GM21423 (cell line): ENCODE measurements around the gene CCNA2.

Experiments used
- ATAC-seq: cut with Tn5 transposase; IDR thresholded peaks from one replicate; pipeline ENCODE4 v1.9.1; 2021; ENCODE audit warnings: mild to moderate bottlenecking, moderate library complexity; ENCODE audit not compliant: unreplicated experiment

CCNA2 gene

DNA sequence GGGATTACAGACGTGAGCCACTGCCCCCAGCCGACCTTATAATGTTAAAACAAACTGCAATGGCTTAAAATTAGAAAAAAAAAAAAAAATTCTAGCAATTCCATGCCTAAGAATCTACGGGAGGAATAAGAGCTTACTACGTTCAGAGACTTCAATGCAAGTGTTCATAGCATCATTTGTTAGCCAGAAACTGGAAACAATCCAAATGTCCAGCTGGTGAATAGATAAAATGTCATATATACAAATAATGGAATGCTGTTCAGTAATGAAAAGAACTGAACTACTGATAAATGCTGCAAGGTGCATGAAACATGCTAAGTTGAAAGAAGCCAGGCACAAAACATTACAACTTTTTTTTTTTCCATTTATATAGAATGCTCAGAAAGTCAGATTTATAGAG lies 17.3 kb downstream of the CCNA2 start:
- no peak for ATAC-seq

DNA sequence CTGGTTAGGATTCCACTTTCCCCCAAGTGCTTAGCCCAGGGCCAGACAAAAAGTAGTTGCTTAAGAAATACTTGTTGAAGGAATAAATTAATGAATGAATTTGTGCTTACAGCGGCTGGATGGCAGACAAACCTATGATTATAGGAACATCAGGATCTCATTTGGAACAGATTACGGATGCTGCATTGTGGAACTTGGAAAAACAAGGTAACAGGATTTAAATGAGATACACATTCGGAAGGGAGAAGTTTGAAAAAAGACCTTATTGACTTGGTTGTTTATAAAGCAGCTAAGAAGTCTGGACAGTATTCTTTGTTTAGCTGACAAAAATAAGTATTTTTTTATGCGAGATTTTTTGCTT lies 22.0 kb downstream of the CCNA2 start:
- ATAC-seq = no peak

DNA sequence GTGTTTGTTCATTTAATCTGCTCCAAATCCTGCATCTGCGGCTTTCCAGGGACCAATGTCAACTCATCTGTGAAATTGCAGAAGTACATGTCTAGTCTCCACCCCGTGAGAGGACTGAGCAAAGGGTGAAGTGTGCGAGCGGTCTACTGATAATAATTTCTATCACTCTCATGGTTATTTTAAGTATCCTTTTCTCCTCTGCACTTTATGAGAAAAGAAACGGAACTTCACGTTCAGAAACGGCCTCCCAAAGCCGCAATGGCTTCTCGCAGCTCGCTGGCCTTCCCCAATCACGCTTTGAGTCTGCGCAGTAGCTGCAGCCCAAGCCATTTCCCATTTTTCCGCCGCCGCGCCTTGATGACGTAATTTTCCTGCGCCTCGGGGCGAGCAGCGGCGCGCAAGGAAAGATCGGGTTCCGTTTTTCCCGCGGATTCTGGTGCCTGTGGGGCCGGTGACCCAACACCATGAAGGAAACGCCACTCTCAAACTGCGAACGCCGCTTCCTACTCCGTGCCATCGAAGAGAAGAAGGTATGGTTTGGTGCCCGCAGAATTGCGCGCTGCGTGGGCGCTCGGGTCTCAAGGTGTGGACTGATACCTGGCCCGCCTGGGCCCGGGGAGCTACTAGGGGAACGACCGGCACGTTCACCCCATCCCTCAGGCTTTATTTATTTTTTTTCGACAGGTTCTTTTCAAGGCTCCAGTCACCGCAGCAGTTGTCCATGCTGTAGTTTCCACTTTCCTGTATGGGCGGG lies 22.5 kb downstream of the CCNA2 start, which contains the start of gene EXOSC9:
EXOSC9 (plus strand) TSS at position 363 of the 754 bp plus-strand sequence; CDS start at position 465, 102 bp downstream.
- ATAC-seq = peak; percentile 86

DNA sequence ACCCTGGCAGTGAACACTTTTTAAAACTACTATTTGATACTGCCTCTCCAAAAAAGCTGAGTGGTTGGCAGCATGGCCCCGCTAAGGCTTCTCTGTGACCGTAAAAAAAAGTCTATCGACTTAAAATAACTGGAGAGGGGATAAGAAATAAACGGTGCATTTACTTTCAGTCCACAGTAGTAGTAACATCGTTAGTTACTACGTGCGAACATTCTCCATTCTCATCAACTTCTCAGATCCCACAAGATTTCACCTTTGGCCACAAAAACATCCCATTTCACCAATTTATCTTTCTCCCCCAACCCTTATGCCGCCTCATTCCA lies 23.1 kb downstream of the CCNA2 start:
- peak; percentile 29 for ATAC-seq

DNA sequence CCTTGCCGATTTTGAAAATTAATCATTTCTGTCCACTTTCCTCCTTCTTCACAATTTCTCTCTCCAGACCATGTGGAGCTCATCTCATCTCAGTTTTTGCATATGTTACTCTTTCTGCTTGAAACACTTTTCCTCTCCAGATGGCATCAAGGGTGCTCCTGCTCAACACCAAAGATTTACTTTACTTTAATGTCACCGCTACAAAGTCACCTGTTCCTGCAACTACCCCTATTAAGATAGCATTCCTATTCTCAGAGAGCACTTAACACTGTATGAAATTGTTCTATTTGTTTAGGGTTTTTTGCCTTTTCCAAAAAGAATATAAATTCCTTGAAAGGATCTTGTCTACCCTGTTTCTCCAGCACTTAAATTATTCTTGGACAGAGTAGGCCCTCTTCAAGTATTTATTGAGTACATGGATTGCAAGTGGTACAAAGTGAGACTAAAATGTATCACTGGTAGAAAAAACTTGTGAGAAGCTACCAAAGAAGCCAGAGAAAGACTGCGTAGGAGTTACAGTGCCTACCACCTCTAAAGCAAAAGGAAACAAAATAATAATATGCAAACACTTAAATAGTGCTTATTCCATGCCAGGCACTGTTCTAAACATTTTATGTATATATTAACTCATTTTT lies 23.7 kb downstream of the CCNA2 start:
- ATAC-seq = no peak

DNA sequence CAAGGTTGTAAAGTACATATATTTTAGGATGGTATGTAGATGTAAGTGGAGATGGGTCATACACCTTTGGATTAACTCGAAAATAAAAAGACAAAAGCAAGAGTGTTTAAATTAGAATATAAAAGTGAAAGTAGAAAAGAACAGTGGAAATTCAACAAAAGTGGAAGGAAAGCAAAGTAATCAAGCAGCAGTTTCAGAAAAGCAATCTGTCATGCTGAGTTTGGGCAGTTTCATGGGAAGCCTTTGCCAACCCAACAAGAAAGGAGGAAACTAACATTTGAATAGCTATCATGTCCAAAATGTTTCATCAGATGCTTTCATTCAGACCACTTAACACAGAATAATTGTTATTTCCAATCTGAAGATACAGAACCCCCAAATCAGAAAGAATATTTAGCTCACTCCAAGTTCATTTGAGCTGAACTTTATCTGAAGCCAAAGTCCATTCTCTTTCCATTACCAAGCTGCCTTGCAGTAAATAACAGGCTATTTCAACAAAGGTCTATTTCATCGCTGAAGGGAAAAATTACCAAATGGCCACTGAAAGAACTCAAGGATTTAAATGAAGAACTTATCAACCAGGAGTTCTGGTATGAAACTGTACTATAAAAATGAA lies 24.4 kb downstream of the CCNA2 start:
- no peak for ATAC-seq

DNA sequence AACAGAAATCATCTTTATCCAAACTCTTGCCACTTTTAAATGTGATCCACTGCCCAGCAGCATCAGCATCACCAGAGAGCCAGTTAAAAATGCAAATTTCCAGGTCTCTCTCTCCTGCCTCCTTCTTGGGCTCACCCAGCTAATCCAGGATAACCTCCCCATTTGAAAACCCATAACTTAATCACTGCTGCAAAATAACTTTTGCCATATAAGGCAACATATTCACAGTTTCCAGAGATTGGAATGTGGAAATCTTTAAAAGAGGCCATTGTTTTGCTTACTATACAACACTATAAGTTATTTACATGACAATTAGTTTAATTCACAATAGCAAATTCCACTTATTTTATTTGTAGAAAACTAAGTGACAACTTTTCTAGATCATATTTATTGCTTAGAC lies 27.4 kb downstream of the CCNA2 start:
- no peak for ATAC-seq

DNA sequence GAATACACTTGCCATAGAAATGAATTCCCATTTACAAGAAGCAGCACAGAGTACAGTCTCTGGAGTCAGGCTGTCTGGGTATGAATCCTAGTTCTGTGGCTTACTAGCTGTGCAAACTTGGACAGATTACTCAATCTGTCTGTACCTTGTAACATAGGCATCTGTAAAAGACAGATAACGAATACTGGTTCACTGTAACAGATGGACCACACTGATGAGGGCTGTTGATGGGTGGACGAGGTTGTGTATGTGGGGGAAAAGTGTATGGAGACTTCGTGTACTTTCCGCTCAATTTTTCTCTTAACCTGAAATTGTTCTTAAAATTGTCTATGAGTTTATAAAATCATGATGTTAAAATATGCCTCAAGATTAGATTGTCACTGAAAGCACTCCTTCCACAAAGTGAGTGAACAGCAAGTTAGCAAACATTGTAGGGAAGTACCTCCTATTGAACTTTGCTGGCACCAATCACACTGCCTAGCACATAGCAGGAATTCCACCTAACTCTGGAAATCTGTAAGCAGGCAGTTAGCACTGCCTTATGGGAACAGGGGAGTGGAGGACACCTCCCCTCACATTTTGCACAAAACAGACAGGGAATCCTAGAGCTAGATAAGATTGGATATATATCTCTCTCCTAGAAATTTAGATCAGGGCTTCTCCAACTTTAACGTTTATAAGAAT lies 29.0 kb downstream of the CCNA2 start:
- ATAC-seq = no peak

DNA sequence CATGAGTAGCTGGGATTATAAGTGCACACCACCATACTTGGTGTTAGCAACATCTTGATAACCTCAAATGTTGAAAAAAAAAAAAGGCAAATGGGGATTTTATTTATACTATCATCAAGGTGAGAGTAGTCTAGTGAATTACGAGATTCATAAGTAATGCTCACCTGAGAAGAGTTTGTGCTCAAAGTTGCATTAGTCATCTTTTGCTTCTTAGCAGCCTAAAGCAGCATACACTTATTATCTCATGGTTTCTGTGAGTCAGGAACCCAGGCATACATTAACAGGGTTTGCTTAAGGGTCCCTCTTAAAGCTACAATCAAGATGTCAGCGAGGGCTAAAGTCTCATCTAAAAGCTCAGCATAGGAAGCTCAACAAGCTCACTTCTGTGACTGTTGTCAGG lies 30.7 kb downstream of the CCNA2 start:
- ATAC-seq = no peak

DNA sequence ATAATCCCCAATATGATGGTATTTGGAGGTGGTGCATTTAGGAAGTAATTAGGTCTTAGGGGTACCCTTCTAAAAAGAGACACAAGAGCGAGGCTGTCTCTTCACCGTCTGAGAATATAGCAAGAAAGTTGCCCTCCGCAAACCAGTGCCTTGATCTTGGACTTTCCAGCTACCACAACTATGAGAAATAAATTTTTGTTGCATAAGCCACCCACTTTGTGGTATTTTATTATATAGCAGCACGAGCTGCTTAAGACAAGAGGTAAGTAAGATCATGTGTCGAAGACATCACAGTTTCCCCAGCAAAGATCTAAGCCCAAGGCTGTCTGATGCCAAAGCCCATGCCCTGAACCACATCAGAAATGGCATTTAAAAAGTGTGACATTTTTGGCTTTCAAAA lies 32.2 kb downstream of the CCNA2 start:
- ATAC-seq = no peak

DNA sequence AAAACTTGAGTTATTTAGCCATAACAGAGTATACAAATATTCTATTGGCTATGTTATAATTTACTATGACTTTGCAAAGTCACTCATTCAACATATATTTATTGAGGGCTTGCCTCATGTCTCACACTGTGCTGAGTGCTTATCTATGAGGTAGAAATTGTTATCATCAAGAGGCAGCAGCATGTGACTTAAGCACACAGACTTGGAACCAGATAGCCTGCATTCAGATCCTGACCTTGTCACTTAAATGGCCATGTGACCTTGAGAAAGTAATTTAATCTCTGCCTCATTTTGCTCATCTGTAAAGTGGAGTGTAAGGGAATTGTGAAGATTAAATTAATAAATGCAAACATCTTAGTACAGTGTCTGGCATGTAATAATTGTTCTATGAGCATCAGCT lies 32.7 kb downstream of the CCNA2 start:
- no peak for ATAC-seq

DNA sequence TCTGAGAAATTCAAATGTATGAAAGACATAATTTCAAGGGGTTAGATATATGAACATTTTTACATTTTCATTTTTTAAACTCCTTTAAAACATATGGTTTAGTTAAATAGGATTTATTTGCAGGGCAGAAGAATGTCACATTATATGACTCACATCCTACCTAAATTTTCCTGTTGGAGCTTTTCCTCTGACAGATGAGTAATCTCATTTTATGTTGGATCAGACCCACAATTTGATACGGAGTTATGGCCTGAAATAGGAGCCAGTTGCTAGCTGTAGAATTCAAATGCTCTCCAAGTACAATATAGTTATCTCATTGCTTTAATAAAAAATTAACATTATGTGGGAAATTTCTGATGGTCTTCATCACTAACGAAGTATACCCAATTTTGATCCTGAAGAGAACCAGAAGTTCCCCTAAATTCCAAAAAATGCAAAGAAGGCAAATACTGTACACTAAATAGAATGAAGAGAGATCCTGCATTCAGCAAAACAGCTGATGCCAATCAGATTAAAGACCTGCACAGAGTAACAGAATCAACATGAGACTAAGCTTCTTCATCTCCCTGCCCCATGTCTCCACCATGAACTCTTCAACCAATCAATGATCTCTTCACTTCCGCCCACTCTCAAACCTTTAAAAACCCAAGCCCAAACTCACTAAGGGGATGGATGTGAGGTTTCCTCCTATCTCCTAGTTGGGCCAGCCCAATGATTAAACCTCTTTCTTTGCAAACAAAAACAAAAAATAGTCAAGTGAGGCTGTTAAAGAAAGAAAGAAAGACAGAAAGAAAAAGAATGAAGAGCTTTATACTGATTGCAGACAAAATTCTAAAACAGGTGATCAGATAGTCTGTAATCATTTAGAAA lies 33.5 kb downstream of the CCNA2 start:
- no peak for ATAC-seq

DNA sequence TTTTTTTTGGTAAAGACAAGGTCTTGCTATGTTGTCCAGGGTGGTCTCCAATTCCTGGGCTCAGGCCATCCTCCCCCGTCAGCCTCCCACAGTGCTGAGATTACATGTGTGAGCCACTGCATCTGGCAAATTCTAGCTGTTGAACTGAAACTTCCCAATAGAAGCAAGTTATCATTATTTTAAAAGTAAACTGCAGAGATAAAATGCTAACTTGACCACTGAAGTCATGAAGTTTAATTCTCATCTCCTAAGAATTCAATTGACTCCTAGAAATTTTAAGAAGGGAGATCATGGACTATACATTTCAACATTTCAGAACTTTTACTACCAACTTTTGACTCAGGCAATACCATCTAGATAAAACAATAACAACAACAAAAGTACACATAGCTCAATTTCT lies 34.2 kb downstream of the CCNA2 start:
- no peak for ATAC-seq

DNA sequence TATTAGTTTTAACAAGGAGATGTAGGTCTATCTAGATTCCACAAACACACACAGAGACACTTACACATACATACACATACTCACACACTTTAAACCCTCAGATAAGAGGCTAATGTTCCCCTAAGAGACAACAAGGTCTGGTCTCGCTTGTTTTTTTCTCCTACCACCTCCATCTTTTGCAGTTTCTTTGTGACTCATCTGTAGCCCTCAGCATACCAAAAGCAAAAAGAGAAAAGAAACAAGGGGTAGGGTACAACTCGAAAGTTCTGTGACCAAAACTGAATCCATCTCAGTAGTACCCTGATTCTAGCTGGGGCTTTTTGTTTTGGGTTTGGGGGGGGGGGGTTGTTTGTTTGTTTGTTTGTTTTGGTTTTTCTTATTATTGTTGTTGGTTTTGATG lies 34.8 kb downstream of the CCNA2 start:
- peak; percentile 82 for ATAC-seq

DNA sequence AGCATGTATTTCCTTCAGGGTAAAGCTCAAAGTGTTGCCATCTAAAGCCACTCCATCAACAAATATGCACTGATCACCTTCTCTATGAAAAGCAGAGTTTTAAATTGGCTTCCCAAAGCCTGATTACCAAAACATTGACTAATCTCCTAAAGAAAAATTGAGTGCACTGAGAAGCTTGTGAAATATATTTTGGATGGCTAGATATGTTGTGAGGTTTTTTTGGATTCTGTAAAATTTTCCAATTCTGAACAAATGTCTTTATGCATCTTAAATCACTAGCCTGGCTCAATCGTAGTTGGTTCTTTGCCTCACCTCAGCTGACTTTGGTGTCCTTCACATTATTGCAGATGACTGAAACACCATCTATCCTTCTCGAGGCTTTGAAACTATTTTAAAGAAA lies 37.5 kb downstream of the CCNA2 start:
- no peak for ATAC-seq

DNA sequence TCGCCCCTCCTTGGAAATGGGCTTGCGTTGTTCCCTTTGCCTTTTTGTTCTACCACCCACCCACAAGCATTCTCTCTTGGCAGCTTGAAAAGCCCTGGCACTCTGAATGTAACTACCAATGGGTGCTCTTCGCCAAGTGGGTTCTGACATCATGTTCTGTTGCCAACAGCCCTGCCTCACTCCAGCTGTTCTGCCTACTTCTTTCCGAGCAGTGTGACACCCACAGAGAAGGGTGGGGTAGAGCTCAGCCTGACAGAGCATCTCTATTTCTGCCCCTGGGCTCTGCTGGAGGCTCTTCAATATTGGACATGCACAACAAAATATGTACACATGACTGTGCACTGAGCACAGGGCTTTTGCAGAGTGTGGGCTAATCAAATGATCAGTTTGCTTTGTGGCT lies 38.2 kb downstream of the CCNA2 start:
- no peak for ATAC-seq

DNA sequence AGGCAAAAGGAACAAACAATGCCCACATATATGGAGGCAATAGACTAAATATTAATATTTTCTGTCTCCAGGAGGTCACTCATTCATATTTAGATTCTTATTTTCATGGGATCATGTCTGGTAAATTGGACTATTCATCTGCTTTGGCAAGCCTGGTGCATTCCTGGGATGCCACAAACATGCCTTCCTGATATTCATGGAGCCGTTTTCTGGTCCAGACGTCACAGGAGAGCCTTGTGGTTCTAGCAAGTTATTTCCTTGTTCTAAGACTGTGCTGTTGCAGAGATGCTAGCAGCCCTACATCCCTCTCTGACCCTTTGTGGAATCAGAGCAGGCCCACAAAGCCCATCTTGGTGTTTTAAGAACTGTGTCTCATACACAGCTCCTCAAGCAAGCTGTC lies 38.7 kb downstream of the CCNA2 start:
- no peak for ATAC-seq

DNA sequence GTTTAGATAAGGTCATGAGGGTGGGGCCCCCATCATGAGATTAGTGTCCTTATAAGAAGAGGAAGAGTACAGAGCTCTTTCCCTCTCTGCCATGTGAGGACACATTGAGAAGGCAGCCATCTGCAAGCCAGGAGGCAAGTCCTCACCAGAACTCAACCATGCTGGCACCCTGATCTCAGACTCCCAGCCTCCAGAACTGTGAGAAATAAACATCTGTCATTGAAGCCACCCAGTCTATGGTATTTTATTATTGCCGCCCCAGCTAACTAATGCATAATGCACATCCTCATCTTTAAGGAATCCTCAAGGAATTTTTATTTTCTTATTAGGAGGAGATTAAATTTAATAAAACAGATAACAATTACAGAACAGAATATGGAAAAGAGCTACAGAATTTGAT lies 39.3 kb downstream of the CCNA2 start:
- ATAC-seq = no peak

DNA sequence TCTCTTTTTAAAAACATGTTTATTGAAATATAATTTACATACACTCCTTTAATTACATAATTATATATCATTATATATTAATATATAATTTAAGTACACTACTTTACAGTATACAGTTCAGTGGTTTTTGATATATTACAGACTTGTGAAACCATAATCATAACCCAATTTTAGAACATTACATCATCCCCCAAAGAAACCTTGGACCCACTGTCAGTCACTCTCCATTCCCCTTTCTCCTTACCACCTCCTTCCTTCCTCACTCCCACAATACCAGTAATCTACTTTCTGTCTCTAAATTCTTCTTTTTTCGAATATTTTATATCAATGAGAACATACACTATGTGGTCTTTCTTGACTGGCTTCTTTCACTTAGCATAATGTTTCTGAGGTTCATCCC lies 40.5 kb downstream of the CCNA2 start:
- no peak for ATAC-seq

DNA sequence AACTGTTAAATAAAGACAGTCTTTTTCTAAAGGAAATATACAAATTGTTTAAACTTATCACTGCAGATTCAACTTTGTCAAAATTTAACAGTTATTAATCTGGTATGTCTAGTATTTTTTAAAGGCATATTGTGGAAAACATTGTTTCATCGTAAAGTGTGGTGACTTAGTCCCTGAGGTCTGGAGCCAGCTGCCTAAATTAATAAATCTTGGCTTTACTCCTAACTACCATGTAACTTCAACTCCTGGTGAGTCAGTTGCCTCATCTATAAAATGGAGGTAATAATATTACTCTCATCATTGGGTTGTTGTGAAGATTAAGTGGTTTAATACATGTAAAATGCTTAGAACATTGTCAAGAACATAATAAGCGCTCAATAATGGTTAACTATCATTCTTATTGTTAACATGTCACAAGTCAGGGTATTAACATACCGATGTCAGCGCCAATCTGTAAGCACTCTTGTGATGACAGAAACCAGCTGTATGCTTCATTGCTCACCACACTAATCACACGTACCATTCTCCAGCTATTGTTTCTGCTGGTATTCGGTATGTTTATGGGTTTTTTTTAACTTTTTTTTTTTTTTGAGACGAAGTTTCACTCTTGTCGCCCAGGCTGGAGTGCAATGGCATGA lies 44.6 kb downstream of the CCNA2 start:
- ATAC-seq = no peak

DNA sequence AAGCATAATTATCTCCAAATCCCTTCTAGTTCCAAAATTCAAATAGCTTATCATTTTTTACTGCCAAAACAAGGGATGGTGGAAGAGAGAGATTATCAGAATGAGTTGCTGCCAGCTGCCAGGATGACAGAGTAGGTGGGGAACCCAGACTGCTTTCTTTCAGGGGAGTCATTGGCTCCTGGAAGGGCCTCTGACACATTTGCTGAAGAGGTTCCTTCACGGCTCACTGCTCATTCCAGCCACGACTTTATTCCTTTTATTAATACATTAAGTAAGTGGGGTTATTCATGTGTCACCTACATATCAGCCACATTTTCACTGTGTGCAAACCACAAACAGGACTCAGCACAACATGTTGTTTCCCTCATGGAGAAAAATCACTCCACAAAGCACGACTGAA lies 46.1 kb downstream of the CCNA2 start:
- ATAC-seq = no peak
